PC-3 (cell line): ENCODE data around the gene COPZ1. TPM values are rescaled to one million over a fixed set of nuclear protein-coding genes. Genes with fewer than 3 reads are reported as not detected.

Experiments
- ATAC-seq: fragments of 200-7000 bp; cut with Tn5 transposase; 2 replicates; pipeline ENCODE4 v1.9.1; 2020; ENCODE audit warnings: mild to moderate bottlenecking, moderate library complexity
- BruUV-seq: library from RNA; stranded (reverse); fragments of 400-500 nt; replicated peaks from 2 replicates; lab custom pipeline; 2021; lab: Mats Ljungman, UMichigan
- CTCF ChIA-PET: fragments of 300-600 bp; sonication (Branson Sonifier 250); formaldehyde crosslinking; loops from one replicate; lab custom pipeline; 2022; ENCODE audit warnings: antibody characterized with exemption; lab: Charles Lee
- POLR2A ChIA-PET: fragments of 300-600 bp; sonication (Branson Sonifier 250); formaldehyde crosslinking; loops from one replicate; lab custom pipeline; 2022; ENCODE audit warnings: antibody characterized with exemption; ENCODE audit not compliant: unreplicated experiment; lab: Charles Lee
- DNase-seq: peaks from one replicate; pipeline ENCODE4 v3.0.0-alpha.2; 2015
- H2AFZ ChIP-seq: fragments of 300-600 bp; sonication (generic); 2 replicates; pipeline ENCODE4 v1.6.0; 2016; ENCODE audit warnings: antibody characterized with exemption, low read length
- H3F3A ChIP-seq: fragments of 300-600 bp; sonication (generic); one replicate; pipeline ENCODE4 v1.6.0; 2017; ENCODE audit warnings: antibody characterized with exemption, low read length, control low read depth, mild to moderate bottlenecking; ENCODE audit not compliant: unreplicated experiment
- H3K27ac ChIP-seq: fragments of 300-600 bp; sonication (generic); 2 replicates; pipeline ENCODE4 v1.5.1; 2016; ENCODE audit warnings: mild to moderate bottlenecking, low read length
- H3K27me3 ChIP-seq: fragments of 300-600 bp; sonication (generic); 2 replicates; pipeline ENCODE4 v1.6.1; 2016; ENCODE audit warnings: low read length, mixed read lengths
- H3K36me3 ChIP-seq: fragments of 300-600 bp; sonication (generic); 2 replicates; pipeline ENCODE4 v1.6.1; 2016; ENCODE audit warnings: low read depth, mixed run types, low read length, mixed read lengths
- H3K4me1 ChIP-seq: fragments of 300-600 bp; sonication (generic); 2 replicates; pipeline ENCODE4 v1.5.1; 2016; ENCODE audit warnings: low read length; ENCODE audit not compliant: insufficient read depth
- H3K4me2 ChIP-seq: fragments of 300-600 bp; sonication (generic); 2 replicates; pipeline ENCODE4 v1.6.0; 2016; ENCODE audit warnings: low read length
- H3K4me3 ChIP-seq: fragments of 300-600 bp; sonication (generic); 2 replicates; pipeline ENCODE4 v1.5.1; 2016; ENCODE audit warnings: mild to moderate bottlenecking, low read length, mixed read lengths
- H3K79me2 ChIP-seq: fragments of 300-600 bp; sonication (generic); 2 replicates; pipeline ENCODE4 v1.6.1; 2017; ENCODE audit warnings: low read length, mixed read lengths
- H3K9ac ChIP-seq: fragments of 300-600 bp; sonication (generic); 2 replicates; pipeline ENCODE4 v1.6.0; 2016; ENCODE audit warnings: mild to moderate bottlenecking, low read length
- H3K9me2 ChIP-seq: fragments of 300-600 bp; sonication (generic); replicated peaks from 2 replicates; pipeline ENCODE4 v1.6.1; 2016; ENCODE audit warnings: mixed run types, low read length, mixed read lengths
- H3K9me3 ChIP-seq: fragments of 300-600 bp; sonication (generic); 2 replicates; pipeline ENCODE4 v1.6.1; 2016; ENCODE audit warnings: low read length, mixed read lengths
- H4K20me1 ChIP-seq: fragments of 300-600 bp; sonication (generic); 2 replicates; pipeline ENCODE4 v1.6.1; 2016; ENCODE audit warnings: low read length, mixed read lengths
- EZH2 ChIP-seq: fragments of 300-600 bp; sonication (generic); IDR thresholded peaks from one replicate; pipeline ENCODE4 v1.6.1; 2017; ENCODE audit warnings: antibody characterized with exemption, mild to moderate bottlenecking, low read length; ENCODE audit not compliant: unreplicated experiment
- EZH2phosphoT487 ChIP-seq: fragments of 300-600 bp; sonication (generic); IDR thresholded peaks from 2 replicates; pipeline ENCODE4 v1.6.1; 2018; ENCODE audit warnings: mild to moderate bottlenecking, antibody characterized with exemption, low read length, borderline replicate concordance
- intact Hi-C: fragments of 100-400 bp; cut with micrococcal nuclease; formaldehyde crosslinking; loops from 2 replicates; pipeline ENCODE4 v1.9.0; 2023
- total RNA-seq: library from RNA; depleted of rRNA; stranded (reverse); fragments of >200 nt; gene quantifications from 2 replicates; pipeline ENCODE4 v1.2.3, GENCODE V29; 2014
- TF ChIP-seq, protein P1 (sequence below): fragments of 300-600 bp; sonication (generic); conservative IDR thresholded peaks from 2 replicates; pipeline ENCODE4 v1.5.1; 2017; ENCODE audit warnings: antibody characterized with exemption, low read depth, mild to moderate bottlenecking, low read length

The COPZ1 gene
- total RNA-seq, 1 experiment from 2014 or later = 121 TPM

- Histone ChIP-seq H3K9me3 (no peaks in the 10 kb centered on the region), H3K27ac (no peak overlapping the region), H3K36me3 (peaks cover 7% of the 10 kb centered on the region; the same call in 1 of the 2 replicates), H3K27me3 (no peaks in the 10 kb centered on the region), H3K79me2 (no peaks in the 10 kb centered on the region), H2AFZ (no peak overlapping the region), H3K4me1 (peaks cover 28% of the 10 kb centered on the region), H3F3A (no peaks in the 10 kb centered on the region), H3K4me2 (no peak overlapping the region), H3K9ac (no peak overlapping the region), H3K9me2 (no peaks in the 10 kb centered on the region), H3K4me3 (no peak overlapping the region), H4K20me1 (no peaks in the 10 kb centered on the region)
- TF ChIP-seq, protein P1, sequence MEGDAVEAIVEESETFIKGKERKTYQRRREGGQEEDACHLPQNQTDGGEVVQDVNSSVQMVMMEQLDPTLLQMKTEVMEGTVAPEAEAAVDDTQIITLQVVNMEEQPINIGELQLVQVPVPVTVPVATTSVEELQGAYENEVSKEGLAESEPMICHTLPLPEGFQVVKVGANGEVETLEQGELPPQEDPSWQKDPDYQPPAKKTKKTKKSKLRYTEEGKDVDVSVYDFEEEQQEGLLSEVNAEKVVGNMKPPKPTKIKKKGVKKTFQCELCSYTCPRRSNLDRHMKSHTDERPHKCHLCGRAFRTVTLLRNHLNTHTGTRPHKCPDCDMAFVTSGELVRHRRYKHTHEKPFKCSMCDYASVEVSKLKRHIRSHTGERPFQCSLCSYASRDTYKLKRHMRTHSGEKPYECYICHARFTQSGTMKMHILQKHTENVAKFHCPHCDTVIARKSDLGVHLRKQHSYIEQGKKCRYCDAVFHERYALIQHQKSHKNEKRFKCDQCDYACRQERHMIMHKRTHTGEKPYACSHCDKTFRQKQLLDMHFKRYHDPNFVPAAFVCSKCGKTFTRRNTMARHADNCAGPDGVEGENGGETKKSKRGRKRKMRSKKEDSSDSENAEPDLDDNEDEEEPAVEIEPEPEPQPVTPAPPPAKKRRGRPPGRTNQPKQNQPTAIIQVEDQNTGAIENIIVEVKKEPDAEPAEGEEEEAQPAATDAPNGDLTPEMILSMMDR = no peak
- TF ChIP-seq EZH2 (no peak), EZH2phosphoT487 (no peak)
- intact Hi-C loops = no loop called here
- no TSS peak for BruUV-seq
- ATAC-seq (no peak), DNase-seq (no peak)
- CTCF ChIA-PET = no interaction called here
- POLR2A ChIA-PET = no interaction called here
Observed at GRCh38 chr12:54356228-54356627, 31.3 kb downstream of the COPZ1 start.

DNA sequence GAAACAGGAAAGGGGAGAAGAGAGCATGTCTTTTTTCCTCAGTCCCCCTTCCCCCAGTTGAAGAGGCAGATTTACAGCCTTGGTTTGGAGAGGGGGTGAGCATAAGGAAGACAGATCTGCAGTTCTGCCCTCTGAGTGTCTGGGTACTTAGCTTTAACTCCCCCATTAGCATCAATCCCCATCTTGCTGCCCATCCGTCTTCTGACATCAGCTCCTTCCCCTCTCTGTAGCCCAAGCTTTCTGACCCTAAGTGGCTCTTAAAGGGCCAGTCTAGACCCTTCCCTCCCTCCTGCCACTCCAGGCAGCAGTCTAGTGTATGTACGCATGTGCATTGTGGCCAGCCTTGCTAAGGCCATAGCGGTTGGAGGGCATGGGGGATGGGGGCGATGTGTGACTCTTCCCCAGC is 32.0 kb downstream of the COPZ1 start:
- TF ChIP-seq EZH2 (no peak), EZH2phosphoT487 (no peak)
- TF ChIP-seq, protein P1 = no peak
- ATAC-seq (no peak), DNase-seq (no peak)
- Histone ChIP-seq H3F3A (no peaks in the 10 kb centered on the region), H4K20me1 (no peaks in the 10 kb centered on the region), H3K4me1 (peaks cover 28% of the 10 kb centered on the region), H2AFZ (no peak overlapping the region), H3K9ac (no peak overlapping the region), H3K27me3 (no peaks in the 10 kb centered on the region), H3K27ac (no peak overlapping the region), H3K4me2 (no peak overlapping the region), H3K36me3 (no peaks in the 10 kb centered on the region), H3K9me2 (no peaks in the 10 kb centered on the region), H3K4me3 (no peak overlapping the region), H3K9me3 (no peaks in the 10 kb centered on the region), H3K79me2 (no peaks in the 10 kb centered on the region)
- BruUV-seq = no TSS peak
- intact Hi-C loops = no loop called here
- POLR2A ChIA-PET = no interaction called here
- CTCF ChIA-PET = no interaction called here

DNA sequence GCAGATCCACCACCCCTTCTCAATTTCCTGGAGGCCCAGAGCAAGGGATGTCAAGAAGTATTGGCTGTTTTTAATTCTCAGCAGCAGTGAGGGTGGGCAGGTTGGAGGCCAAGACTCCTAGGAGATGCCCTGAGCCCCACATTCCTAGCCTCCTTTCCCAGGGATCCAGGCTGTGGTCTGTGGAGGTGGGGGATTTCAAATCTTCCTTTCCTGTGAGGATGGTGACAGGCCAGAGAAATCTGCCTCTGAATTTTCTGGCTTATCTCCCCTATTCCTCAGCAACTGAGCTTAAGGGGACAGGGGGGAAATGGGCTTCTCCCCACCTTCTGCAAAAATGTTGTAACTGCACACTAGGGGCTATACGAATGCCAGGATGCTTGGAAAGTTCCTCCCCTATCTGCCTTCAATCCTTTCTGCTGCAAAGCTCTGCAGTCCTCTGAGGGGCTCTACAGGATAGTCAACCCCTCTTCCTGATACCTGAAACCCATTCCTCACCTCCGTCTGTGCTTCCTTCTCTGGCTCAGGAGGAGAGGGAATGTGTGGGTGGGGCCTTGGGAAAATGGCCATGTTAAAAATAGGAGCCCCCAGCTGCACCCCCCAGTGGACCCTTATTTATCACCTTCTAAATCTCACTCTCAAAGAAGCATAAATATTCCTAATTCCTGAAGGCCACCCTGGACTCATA is 32.7 kb downstream of the COPZ1 start:
- Histone ChIP-seq H3K4me2 (peak overlapping the region; percentile 99), H3F3A (no peaks in the 10 kb centered on the region), H3K36me3 (no peaks in the 10 kb centered on the region), H3K9me3 (no peaks in the 10 kb centered on the region), H3K9me2 (no peaks in the 10 kb centered on the region), H2AFZ (no peak overlapping the region), H3K9ac (no peak overlapping the region; the same call in 1 of the 2 replicates), H4K20me1 (no peaks in the 10 kb centered on the region), H3K79me2 (no peaks in the 10 kb centered on the region), H3K27ac (no peak overlapping the region), H3K4me3 (peak overlapping the region; percentile 81), H3K4me1 (peaks cover 28% of the 10 kb centered on the region), H3K27me3 (no peaks in the 10 kb centered on the region)
- POLR2A ChIA-PET = no interaction called here
- no TSS peak for BruUV-seq
- DNase-seq (no peak), ATAC-seq (no peak)
- TF ChIP-seq EZH2 (no peak), EZH2phosphoT487 (no peak)
- TF ChIP-seq, protein P1 = no peak
- intact Hi-C loops = no loop called here
- CTCF ChIA-PET = interaction anchor here (0.6 kb wide), 1 partner anchor 126 kb away, joined by 5 read pairs; no protein-coding TSS in a partner anchor
